Duodenal mucosa (tissue), 2 donors: Measurements from ENCODE around the gene TGFBR3.

ENCODE experiments used
- H3K27ac ChIP-seq: one replicate; pipeline ENCODE4 v1.7.0; 2013; ENCODE audit warnings: low read depth, low read length
- H3K27me3 ChIP-seq, 2 donors: one replicate each; pipeline ENCODE4 v1.7.0; 2013; ENCODE audit warnings: low read length in 2 of 2, control low read depth in 1 of 2; ENCODE audit not compliant: insufficient read depth in 2 of 2, control insufficient read depth in 1 of 2
- H3K36me3 ChIP-seq, 2 donors: one replicate each; pipeline ENCODE4 v1.7.0; 2013; ENCODE audit warnings: low read length in 2 of 2, control low read depth in 1 of 2; ENCODE audit not compliant: insufficient read depth in 2 of 2, control insufficient read depth in 1 of 2
- H3K4me1 ChIP-seq, 2 donors: one replicate each; pipeline ENCODE4 v1.7.0; 2013; ENCODE audit warnings: low read length in 2 of 2, control low read depth in 1 of 2; ENCODE audit not compliant: insufficient read depth in 2 of 2, control insufficient read depth in 1 of 2
- H3K4me3 ChIP-seq, 2 donors: one replicate each; pipeline ENCODE4 v1.7.0; 2013; ENCODE audit warnings: low read length in 2 of 2, low read depth in 1 of 2
- H3K9ac ChIP-seq, 2 donors: one replicate each; pipeline ENCODE4 v1.7.0; 2013; ENCODE audit warnings: low read length in 2 of 2, low read depth in 1 of 2
- H3K9me3 ChIP-seq, 2 donors: one replicate each; pipeline ENCODE4 v1.7.0; 2013; ENCODE audit warnings: low read length in 2 of 2, control low read depth in 1 of 2; ENCODE audit not compliant: control insufficient read depth in 1 of 2

Gene TGFBR3

GRCh38 chr1:91718877-91719276 is 167.1 kb downstream of the TGFBR3 start:
- Histone ChIP-seq H3K9me3 (no peaks in the 10 kb centered on the region), H3K27ac (no peak overlapping the region), H3K36me3 (peaks cover 0 to 8% of the 10 kb centered on the region in 2 donors), H3K4me3 (no peak overlapping the region), H3K4me1 (no peaks in the 10 kb centered on the region), H3K27me3 (no peaks in the 10 kb centered on the region), H3K9ac (no peak overlapping the region)

- no peaks in the 10 kb centered on the region for H3K27me3 ChIP-seq
- no peak overlapping the region for H3K27ac ChIP-seq
- H3K9ac ChIP-seq = no peak overlapping the region
- peaks cover 0 to under 1% of the 10 kb centered on the region in 2 donors for H3K4me1 ChIP-seq
- no peaks in the 10 kb centered on the region for H3K9me3 ChIP-seq
- H3K36me3 ChIP-seq = peaks cover 0 to 8% of the 10 kb centered on the region in 2 donors
- no peak overlapping the region for H3K4me3 ChIP-seq
Measured at GRCh38 chr1:91718368-91718767, 167.6 kb downstream of the TGFBR3 start.

- peaks cover 0 to 6% of the 10 kb centered on the region in 2 donors for H3K4me1 ChIP-seq
- peaks cover 0 to 8% of the 10 kb centered on the region in 2 donors for H3K36me3 ChIP-seq
- no peaks in the 10 kb centered on the region for H3K27me3 ChIP-seq
- no peak overlapping the region for H3K27ac ChIP-seq
- H3K9me3 ChIP-seq = no peaks in the 10 kb centered on the region
- no peak overlapping the region for H3K4me3 ChIP-seq
- H3K9ac ChIP-seq = no peak overlapping the region
Measured at GRCh38 chr1:91717839-91718238, 168.1 kb downstream of the TGFBR3 start.

DNA sequence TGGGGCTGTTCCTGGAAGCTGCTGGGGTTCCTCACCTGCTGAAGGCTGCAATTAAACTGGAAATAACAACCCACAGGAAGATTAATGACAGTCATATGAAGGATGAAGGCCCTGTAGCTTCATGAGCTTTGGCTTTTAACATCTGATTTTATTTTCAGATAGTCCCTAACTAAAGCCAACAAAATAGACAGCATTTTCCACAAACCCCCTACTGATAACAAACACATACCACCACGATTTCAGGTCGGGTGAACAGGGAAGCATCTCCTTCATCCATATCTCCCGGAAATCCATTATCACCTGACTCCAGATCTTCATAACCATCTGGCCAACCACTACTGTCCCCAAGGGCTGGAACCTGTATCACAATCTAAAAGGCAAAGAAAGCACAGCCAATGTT is 169.6 kb downstream of the TGFBR3 start:
- Histone ChIP-seq H3K4me1 (peaks cover 0 to 7% of the 10 kb centered on the region in 2 donors), H3K36me3 (peaks cover 0 to 7% of the 10 kb centered on the region in 2 donors), H3K27ac (no peak overlapping the region), H3K27me3 (no peaks in the 10 kb centered on the region), H3K9me3 (no peaks in the 10 kb centered on the region), H3K4me3 (no peak overlapping the region), H3K9ac (no peak overlapping the region)

- Histone ChIP-seq H3K9me3 (no peaks in the 10 kb centered on the region), H3K9ac (no peak overlapping the region), H3K4me1 (peaks cover 0 to 7% of the 10 kb centered on the region in 2 donors), H3K4me3 (no peak overlapping the region), H3K27me3 (no peaks in the 10 kb centered on the region), H3K36me3 (peaks cover 3 to 4% of the 10 kb centered on the region in 2 donors), H3K27ac (no peak overlapping the region)
Measured at GRCh38 chr1:91715416-91716000, 170.4 kb downstream of the TGFBR3 start.

- no peak overlapping the region for H3K9ac ChIP-seq
- peaks cover 0 to 7% of the 10 kb centered on the region in 2 donors for H3K4me1 ChIP-seq
- H3K27me3 ChIP-seq = no peaks in the 10 kb centered on the region
- H3K4me3 ChIP-seq = no peak overlapping the region
- peaks cover 3 to 4% of the 10 kb centered on the region in 2 donors for H3K36me3 ChIP-seq
- no peak overlapping the region for H3K27ac ChIP-seq
- no peaks in the 10 kb centered on the region for H3K9me3 ChIP-seq
Measured at GRCh38 chr1:91714867-91715381, 171.0 kb downstream of the TGFBR3 start.

GRCh38 chr1:91712981-91713841 is 172.7 kb downstream of the TGFBR3 start:
- Histone ChIP-seq H3K27ac (no peak overlapping the region), H3K36me3 (peaks cover 0 to 3% of the 10 kb centered on the region in 2 donors), H3K4me3 (no peak overlapping the region), H3K27me3 (no peaks in the 10 kb centered on the region), H3K4me1 (peaks cover 0 to 7% of the 10 kb centered on the region in 2 donors), H3K9ac (no peak overlapping the region), H3K9me3 (no peaks in the 10 kb centered on the region)

GRCh38 chr1:91712393-91712792 is 173.6 kb downstream of the TGFBR3 start:
- H3K4me1 ChIP-seq = peaks cover 0 to 7% of the 10 kb centered on the region in 2 donors
- H3K9ac ChIP-seq = no peak overlapping the region
- no peak overlapping the region for H3K27ac ChIP-seq
- no peaks in the 10 kb centered on the region for H3K27me3 ChIP-seq
- no peak overlapping the region for H3K4me3 ChIP-seq
- peaks cover 0 to 3% of the 10 kb centered on the region in 2 donors for H3K36me3 ChIP-seq
- H3K9me3 ChIP-seq = no peaks in the 10 kb centered on the region

DNA sequence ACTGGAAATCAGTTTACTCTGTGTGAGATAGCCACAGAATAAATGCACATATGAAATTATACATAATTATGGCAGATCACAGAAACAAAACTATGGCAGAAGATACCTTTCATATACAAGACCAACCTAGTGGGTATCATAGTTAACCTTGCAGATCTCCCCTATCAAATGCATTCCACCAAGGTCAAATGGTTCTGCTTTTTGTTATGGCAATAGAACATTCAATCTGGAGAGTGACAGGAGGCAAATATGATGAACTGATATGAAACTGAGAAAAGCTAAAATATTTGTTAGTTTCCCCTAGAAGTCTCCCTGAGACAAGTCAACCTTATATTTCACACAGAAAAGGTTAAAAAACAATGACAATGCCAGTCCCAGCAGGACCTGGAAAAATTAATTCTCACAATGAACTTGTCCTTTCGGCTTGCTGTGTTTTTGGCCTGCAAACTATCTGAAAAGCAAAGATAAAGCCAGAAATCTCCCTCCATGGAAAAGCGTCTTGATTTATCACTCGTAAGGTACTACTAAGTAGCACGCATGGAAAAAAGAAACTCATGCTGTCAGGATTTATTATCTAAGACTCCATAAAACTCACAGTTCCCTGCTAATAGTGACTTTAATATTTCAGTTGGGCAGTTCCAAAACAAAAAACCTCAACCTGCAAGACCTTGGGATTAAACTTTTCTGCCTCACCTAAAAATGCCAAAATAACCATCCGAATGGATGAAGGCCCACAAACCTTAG is 174.3 kb downstream of the TGFBR3 start:
- H3K27ac ChIP-seq = no peak overlapping the region
- peaks cover 0 to 3% of the 10 kb centered on the region in 2 donors for H3K36me3 ChIP-seq
- H3K9ac ChIP-seq = no peak overlapping the region
- H3K4me3 ChIP-seq = no peak overlapping the region
- H3K27me3 ChIP-seq = no peaks in the 10 kb centered on the region
- H3K4me1 ChIP-seq = peaks cover 0 to 7% of the 10 kb centered on the region in 2 donors
- H3K9me3 ChIP-seq = no peaks in the 10 kb centered on the region

DNA sequence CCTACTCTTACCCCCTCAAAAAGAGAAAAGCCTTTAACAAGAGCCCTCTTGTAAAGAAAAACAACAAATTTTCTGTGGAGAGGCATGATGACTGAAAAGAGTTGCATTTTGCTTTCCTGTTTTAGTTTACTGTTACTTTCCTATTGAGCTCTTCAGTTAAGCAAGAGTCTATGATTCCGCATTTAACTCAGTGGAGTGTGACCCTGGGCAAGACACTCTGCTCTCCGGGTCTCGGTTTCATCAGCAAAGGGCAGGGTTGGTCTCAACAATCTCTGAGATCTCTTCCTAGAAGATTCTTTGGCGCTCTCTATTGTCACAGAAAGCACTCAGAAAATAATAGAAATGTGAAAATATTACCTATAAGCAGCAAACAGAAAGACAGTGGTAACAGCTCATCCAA is 175.7 kb downstream of the TGFBR3 start:
- H3K27me3 ChIP-seq = no peaks in the 10 kb centered on the region
- no peak overlapping the region for H3K4me3 ChIP-seq
- H3K27ac ChIP-seq = no peak overlapping the region
- H3K4me1 ChIP-seq = peaks cover 0 to 7% of the 10 kb centered on the region in 2 donors
- H3K36me3 ChIP-seq = peaks cover 0 to 3% of the 10 kb centered on the region in 2 donors
- H3K9ac ChIP-seq = no peak overlapping the region
- H3K9me3 ChIP-seq = no peaks in the 10 kb centered on the region
